WTC11 (cell line): Measurements from ENCODE around the gene SLC7A4. TPM values are rescaled to one million over a fixed set of nuclear protein-coding genes. Genes with fewer than 3 reads are reported as not detected.
A peak's percentile ranks its signal among the peaks of the same experiment; 100 is the strongest.

ENCODE experiments used
- ARID4B ChIP-seq: sonication (generic); formaldehyde crosslinking; IDR thresholded peaks from 2 replicates; pipeline ENCODE4 v1.8.0; 2023; ENCODE audit warnings: missing genetic modification reagents, mild to moderate bottlenecking, borderline replicate concordance
- ATF1 ChIP-seq: sonication (generic); formaldehyde crosslinking; IDR thresholded peaks from 2 replicates; pipeline ENCODE4 v1.8.1; 2023; ENCODE audit warnings: mild to moderate bottlenecking, moderate library complexity, missing genetic modification reagents
- ATF2 ChIP-seq: sonication (generic); formaldehyde crosslinking; IDR thresholded peaks from 2 replicates; pipeline ENCODE4 v1.8.1; 2022; ENCODE audit warnings: low read depth, missing genetic modification reagents, borderline replicate concordance
- CBFB ChIP-seq: sonication (generic); formaldehyde crosslinking; IDR thresholded peaks from 2 replicates; pipeline ENCODE4 v1.8.1; 2022; ENCODE audit warnings: mild to moderate bottlenecking, low read depth, missing genetic modification reagents
- E2F4 ChIP-seq: sonication (generic); formaldehyde crosslinking; IDR thresholded peaks from 2 replicates; pipeline ENCODE4 v1.8.1; 2022; ENCODE audit warnings: low read depth, mild to moderate bottlenecking, moderate library complexity, missing genetic modification reagents, borderline replicate concordance
- ERG ChIP-seq: fragments of 250-450 bp; sonication (Bioruptor Pico); IDR thresholded peaks from 2 replicates; pipeline ENCODE4 v1.8.0; 2021; ENCODE audit warnings: mild to moderate bottlenecking
- JUN ChIP-seq: sonication (generic); formaldehyde crosslinking; IDR thresholded peaks from 2 replicates; pipeline ENCODE4 v1.8.0; 2023; ENCODE audit warnings: mild to moderate bottlenecking, missing genetic modification reagents
- KAT7 ChIP-seq: sonication (generic); formaldehyde crosslinking; IDR thresholded peaks from 2 replicates; pipeline ENCODE4 v1.8.1; 2023; ENCODE audit warnings: missing genetic modification reagents, mild to moderate bottlenecking, borderline replicate concordance
- MLX ChIP-seq: sonication (generic); formaldehyde crosslinking; IDR thresholded peaks from 2 replicates; pipeline ENCODE4 v1.8.1; 2023; ENCODE audit warnings: mild to moderate bottlenecking, missing genetic modification reagents, moderate library complexity
- PRDM15 ChIP-seq: sonication (generic); formaldehyde crosslinking; IDR thresholded peaks from 2 replicates; pipeline ENCODE4 v1.8.0; 2022; ENCODE audit warnings: missing genetic modification reagents
- ZBTB21 ChIP-seq: sonication (generic); formaldehyde crosslinking; IDR thresholded peaks from 2 replicates; pipeline ENCODE4 v1.8.1; 2023; ENCODE audit warnings: mild to moderate bottlenecking, missing genetic modification reagents, borderline replicate concordance
- ZMAT4 ChIP-seq: fragments of 250-450 bp; sonication (Bioruptor Pico); IDR thresholded peaks from 2 replicates; pipeline ENCODE4 v1.9.0; 2021; ENCODE audit warnings: mild to moderate bottlenecking
- ZNF232 ChIP-seq: sonication (generic); formaldehyde crosslinking; IDR thresholded peaks from 2 replicates; pipeline ENCODE4 v1.8.0; 2022; ENCODE audit warnings: mild to moderate bottlenecking, missing genetic modification reagents
- ZNF423 ChIP-seq: fragments of 250-450 bp; sonication (Bioruptor Pico); IDR thresholded peaks from 2 replicates; pipeline ENCODE4 v2.1.2; 2022; ENCODE audit warnings: mild to moderate bottlenecking, moderate library complexity
- ZNF532 ChIP-seq: fragments of 250-450 bp; sonication (Bioruptor Pico); IDR thresholded peaks from 2 replicates; pipeline ENCODE4 v1.9.0; 2021; ENCODE audit warnings: mild to moderate bottlenecking, borderline replicate concordance
- ZNF671 ChIP-seq: fragments of 250-450 bp; sonication (Bioruptor Pico); IDR thresholded peaks from 2 replicates; pipeline ENCODE4 v1.8.0; 2021; ENCODE audit warnings: mild to moderate bottlenecking
- total RNA-seq: library from RNA; stranded (reverse); gene quantifications from 3 replicates; pipeline ENCODE4 v1.2.3, GENCODE V29; 2021

SLC7A4 gene
- total RNA-seq, 1 experiment from 2014 or later, result 0.37 TPM

GRCh38 chr22:20981787-20982562, 50.4 kb downstream of the SLC7A4 start, which contains the start of gene LZTR1 (continued):
- TF ChIP-seq KAT7 (no peak), CBFB (no peak), ZNF532 (CRISPR knock-in tag) (peak; percentile 85; the same call in 1 of the 2 replicates), ARID4B (CRISPR knock-in tag) (peak; percentile 80; the same call in 1 of the 2 replicates), ZNF423 (CRISPR knock-in tag) (no peak), ZNF232 (CRISPR knock-in tag) (peak; percentile 77; the same call in 1 of the 2 replicates), ZMAT4 (CRISPR knock-in tag) (no peak), ZBTB21 (CRISPR knock-in tag) (no peak), ERG (CRISPR knock-in tag) (no peak), PRDM15 (CRISPR knock-in tag) (no peak; the same call in 1 of the 2 replicates), ATF2 (CRISPR knock-in tag) (no peak), ATF1 (CRISPR knock-in tag) (no peak), MLX (CRISPR knock-in tag) (no peak), JUN (CRISPR knock-in tag) (no peak; the same call in 1 of the 2 replicates), E2F4 (CRISPR knock-in tag) (no peak), ZNF671 (CRISPR knock-in tag) (no peak)
